Left ventricle myocardium inferior (tissue), 1 donor: ENCODE measurements around the gene ACAD8. TPM values are rescaled to one million over a fixed set of nuclear protein-coding genes. Genes with fewer than 3 reads are reported as not detected.

Experiments used
- DNase-seq: peaks from one replicate; pipeline ENCODE4 v3.0.0-alpha.2; 2020
- H3K27ac ChIP-seq: fragments of 200-600 bp; replicated peaks from 2 replicates; pipeline ENCODE4 v1.8.0; 2021
- H3K27me3 ChIP-seq: fragments of 200-600 bp; 2 replicates; pipeline ENCODE4 v1.8.0; 2021; ENCODE audit warnings: low read depth
- H3K36me3 ChIP-seq: fragments of 200-600 bp; 2 replicates; pipeline ENCODE4 v1.8.0; 2021
- H3K4me1 ChIP-seq: fragments of 200-600 bp; 2 replicates; pipeline ENCODE4 v1.8.0; 2021
- H3K4me3 ChIP-seq: fragments of 200-600 bp; 2 replicates; pipeline ENCODE4 v1.8.0; 2021; ENCODE audit warnings: mild to moderate bottlenecking, moderate library complexity
- H3K9me3 ChIP-seq: fragments of 200-600 bp; replicated peaks from 2 replicates; pipeline ENCODE4 v1.8.0; 2021
- intact Hi-C: fragments of 100-400 bp; cut with micrococcal nuclease; formaldehyde crosslinking; loops from one replicate; pipeline ENCODE4 v1.11.0; 2022
- total RNA-seq: library from RNA; stranded (reverse); fragmentation: NEBNext Ultra II Directional; extraction: Animal tissue kit (Norgen Biotek cat#: 25700); gene quantifications from one replicate; pipeline ENCODE4 v1.2.1, GENCODE V29; 2021
- TF ChIP-seq, protein P1 (sequence below): fragments of 200-600 bp; IDR thresholded peaks from 2 replicates; pipeline ENCODE4 v1.8.0; 2021; ENCODE audit warnings: antibody characterized with exemption, mild to moderate bottlenecking, borderline replicate concordance
- donor health status: DM: no; HTN: yes; CAD: no; lungs with severe emphysema.

Gene ACAD8
- total RNA-seq, 1 donor from 2014 or later: 40.7 TPM

DNA sequence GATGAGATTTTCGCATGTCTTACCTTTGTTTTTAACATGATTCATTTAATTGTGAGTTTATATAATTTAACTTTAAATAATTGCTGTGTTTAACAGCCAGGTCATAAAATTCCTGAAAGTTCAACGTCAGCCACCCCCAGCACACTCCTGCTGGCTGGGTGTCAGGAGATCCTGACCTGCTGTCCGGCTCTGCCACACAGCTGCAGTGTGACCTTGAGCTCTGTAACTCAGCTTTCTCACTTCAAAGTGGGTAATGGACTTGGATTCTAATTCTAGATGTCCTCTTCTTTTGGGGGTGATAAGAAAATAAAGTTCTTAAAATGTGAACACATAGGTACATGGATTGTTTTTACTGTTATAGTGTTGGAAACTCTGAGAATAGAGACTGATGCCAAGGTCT, 18.0 kb upstream of the ACAD8 start:
- intact Hi-C loops: no loop called here
- Histone ChIP-seq H3K27ac (peak overlapping the region; percentile 56), H3K27me3 (no peaks in the 10 kb centered on the region), H3K4me3 (no peak overlapping the region), H3K36me3 (peaks cover 46% of the 10 kb centered on the region), H3K4me1 (peaks cover 51% of the 10 kb centered on the region), H3K9me3 (no peaks in the 10 kb centered on the region)
- DNase-seq: no peak
- TF ChIP-seq, protein P1, sequence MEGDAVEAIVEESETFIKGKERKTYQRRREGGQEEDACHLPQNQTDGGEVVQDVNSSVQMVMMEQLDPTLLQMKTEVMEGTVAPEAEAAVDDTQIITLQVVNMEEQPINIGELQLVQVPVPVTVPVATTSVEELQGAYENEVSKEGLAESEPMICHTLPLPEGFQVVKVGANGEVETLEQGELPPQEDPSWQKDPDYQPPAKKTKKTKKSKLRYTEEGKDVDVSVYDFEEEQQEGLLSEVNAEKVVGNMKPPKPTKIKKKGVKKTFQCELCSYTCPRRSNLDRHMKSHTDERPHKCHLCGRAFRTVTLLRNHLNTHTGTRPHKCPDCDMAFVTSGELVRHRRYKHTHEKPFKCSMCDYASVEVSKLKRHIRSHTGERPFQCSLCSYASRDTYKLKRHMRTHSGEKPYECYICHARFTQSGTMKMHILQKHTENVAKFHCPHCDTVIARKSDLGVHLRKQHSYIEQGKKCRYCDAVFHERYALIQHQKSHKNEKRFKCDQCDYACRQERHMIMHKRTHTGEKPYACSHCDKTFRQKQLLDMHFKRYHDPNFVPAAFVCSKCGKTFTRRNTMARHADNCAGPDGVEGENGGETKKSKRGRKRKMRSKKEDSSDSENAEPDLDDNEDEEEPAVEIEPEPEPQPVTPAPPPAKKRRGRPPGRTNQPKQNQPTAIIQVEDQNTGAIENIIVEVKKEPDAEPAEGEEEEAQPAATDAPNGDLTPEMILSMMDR: no peak

GRCh38 chr11:134236834-134237556, 16.4 kb upstream of the ACAD8 start:
- DNase-seq: no peak
- no peaks in the 10 kb centered on the region for H3K27me3 ChIP-seq
- peaks cover 60% of the 10 kb centered on the region for H3K36me3 ChIP-seq
- TF ChIP-seq, protein P1: no peak
- no peaks in the 10 kb centered on the region for H3K9me3 ChIP-seq
- intact Hi-C loops: no loop called here
- peaks cover 35% of the 10 kb centered on the region for H3K4me1 ChIP-seq
- no peak overlapping the region for H3K4me3 ChIP-seq
- no peak overlapping the region for H3K27ac ChIP-seq

DNA sequence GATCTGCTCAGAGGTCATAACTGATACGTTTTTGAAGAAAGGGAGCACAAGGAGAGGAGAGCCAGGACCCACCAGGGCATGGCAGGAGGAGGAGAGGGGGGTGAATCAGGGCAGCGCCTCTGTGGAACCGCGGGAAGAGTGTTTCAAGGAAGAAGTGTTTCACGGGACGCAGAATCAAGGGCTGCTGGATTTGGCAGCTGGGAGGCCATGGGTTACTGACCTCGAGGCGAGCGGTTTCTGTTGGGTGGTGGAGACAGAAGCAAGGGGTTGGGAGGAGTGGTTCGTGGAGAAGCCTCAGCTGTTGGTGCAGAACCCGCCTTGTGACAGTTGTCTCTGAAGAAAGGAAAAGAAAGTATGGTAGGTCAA, 15.8 kb upstream of the ACAD8 start:
- no peak overlapping the region for H3K27ac ChIP-seq
- H3K36me3 ChIP-seq: peaks cover 65% of the 10 kb centered on the region
- TF ChIP-seq, protein P1: no peak

GRCh38 chr11:134238956-134239355, 14.4 kb upstream of the ACAD8 start:
- peaks cover 19% of the 10 kb centered on the region for H3K4me1 ChIP-seq
- no peaks in the 10 kb centered on the region for H3K9me3 ChIP-seq
- TF ChIP-seq, protein P1: no peak
- intact Hi-C loops: no loop called here
- no peak overlapping the region for H3K4me3 ChIP-seq
- peaks cover 79% of the 10 kb centered on the region for H3K36me3 ChIP-seq
- H3K27me3 ChIP-seq: no peaks in the 10 kb centered on the region
- H3K27ac ChIP-seq: no peak overlapping the region
- no peak for DNase-seq

More for the DNA sequence above, 15.8 kb upstream of the ACAD8 start:
- no peaks in the 10 kb centered on the region for H3K27me3 ChIP-seq
- no peak for DNase-seq
- no peaks in the 10 kb centered on the region for H3K9me3 ChIP-seq
- intact Hi-C loops: no loop called here
- no peak overlapping the region for H3K4me3 ChIP-seq
- peaks cover 30% of the 10 kb centered on the region for H3K4me1 ChIP-seq

GRCh38 chr11:134240592-134240991, 12.8 kb upstream of the ACAD8 start:
- no peak overlapping the region for H3K4me3 ChIP-seq
- H3K27me3 ChIP-seq: no peaks in the 10 kb centered on the region
- DNase-seq: no peak
- peaks cover 85% of the 10 kb centered on the region for H3K36me3 ChIP-seq
- peaks cover 3% of the 10 kb centered on the region for H3K4me1 ChIP-seq
- H3K27ac ChIP-seq: no peak overlapping the region
- TF ChIP-seq, protein P1: no peak
- intact Hi-C loops: no loop called here
- H3K9me3 ChIP-seq: no peaks in the 10 kb centered on the region
